Astrocyte (in vitro differentiated cells and primary cell): Measurements from ENCODE around the gene PRDM8.

Experiments used
- EZH2 ChIP-seq: IDR thresholded peaks from 2 replicates; pipeline ENCODE4 v1.6.1; 2012; ENCODE audit warnings: mild to moderate bottlenecking, low read length, inconsistent platforms; ENCODE audit not compliant: insufficient read depth
- TF ChIP-seq, protein P1 (sequence below): IDR thresholded peaks from 2 replicates; pipeline ENCODE4 v1.5.1; 2011; ENCODE audit warnings: low read depth, mild to moderate bottlenecking, inconsistent platforms, low read length, moderate library complexity; ENCODE audit not compliant: insufficient read depth

DNA sequence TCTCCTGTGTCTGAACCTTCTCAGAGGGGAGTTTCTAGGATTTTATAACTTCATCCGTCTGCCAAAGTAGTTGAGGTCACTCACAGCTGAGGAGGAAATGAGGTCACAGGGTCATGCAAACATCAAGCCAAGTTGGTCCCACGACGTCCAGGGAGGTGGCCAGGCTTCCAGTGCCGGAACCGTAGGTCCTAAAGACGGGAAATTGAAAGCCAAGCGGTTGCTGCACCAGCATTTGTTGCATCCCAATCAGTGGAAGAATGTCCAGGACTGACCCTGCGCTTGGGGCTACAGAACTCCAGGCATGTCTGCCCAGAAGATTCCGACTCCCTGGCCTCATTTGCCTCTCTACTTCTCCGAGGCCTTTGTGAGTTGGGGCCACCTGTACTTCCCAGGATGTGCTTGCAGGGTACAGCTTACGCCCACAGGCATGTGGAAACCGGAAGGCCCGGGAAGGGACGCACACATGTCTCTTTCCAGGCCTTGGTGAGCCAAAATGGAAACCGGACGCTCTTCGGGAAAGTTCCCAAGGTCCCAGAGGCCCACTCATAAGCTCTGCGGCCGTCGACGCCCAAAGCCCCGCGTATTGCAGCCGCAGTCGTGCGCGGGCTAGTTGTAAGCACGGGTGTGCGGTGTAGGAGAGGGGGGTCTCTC, 9.3 kb downstream of the PRDM8 start:
- TF ChIP-seq EZH2 = no peak
- TF ChIP-seq, protein P1, sequence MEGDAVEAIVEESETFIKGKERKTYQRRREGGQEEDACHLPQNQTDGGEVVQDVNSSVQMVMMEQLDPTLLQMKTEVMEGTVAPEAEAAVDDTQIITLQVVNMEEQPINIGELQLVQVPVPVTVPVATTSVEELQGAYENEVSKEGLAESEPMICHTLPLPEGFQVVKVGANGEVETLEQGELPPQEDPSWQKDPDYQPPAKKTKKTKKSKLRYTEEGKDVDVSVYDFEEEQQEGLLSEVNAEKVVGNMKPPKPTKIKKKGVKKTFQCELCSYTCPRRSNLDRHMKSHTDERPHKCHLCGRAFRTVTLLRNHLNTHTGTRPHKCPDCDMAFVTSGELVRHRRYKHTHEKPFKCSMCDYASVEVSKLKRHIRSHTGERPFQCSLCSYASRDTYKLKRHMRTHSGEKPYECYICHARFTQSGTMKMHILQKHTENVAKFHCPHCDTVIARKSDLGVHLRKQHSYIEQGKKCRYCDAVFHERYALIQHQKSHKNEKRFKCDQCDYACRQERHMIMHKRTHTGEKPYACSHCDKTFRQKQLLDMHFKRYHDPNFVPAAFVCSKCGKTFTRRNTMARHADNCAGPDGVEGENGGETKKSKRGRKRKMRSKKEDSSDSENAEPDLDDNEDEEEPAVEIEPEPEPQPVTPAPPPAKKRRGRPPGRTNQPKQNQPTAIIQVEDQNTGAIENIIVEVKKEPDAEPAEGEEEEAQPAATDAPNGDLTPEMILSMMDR = no peak
